Gastroesophageal sphincter (tissue), 3 donors: ENCODE measurements around the gene IQSEC1.

ENCODE experiments used
- EP300 ChIP-seq: sonication (generic); formaldehyde crosslinking; IDR thresholded peaks from one replicate; pipeline ENCODE4 v1.6.1; 2017; ENCODE audit warnings: antibody characterized with exemption, mild to moderate bottlenecking
- POLR2A ChIP-seq, 2 donors: fragments of 450-650 bp; IDR thresholded peaks; one replicate each; pipeline ENCODE4 v1.6.1; 2017; ENCODE audit warnings: antibody characterized with exemption in 2 of 2, mild to moderate bottlenecking in 2 of 2, moderate library complexity in 1 of 2
- TF ChIP-seq, protein P1 (sequence below), 4 experiments: fragments of 200-600 bp in 2 of 4; fragments of 450-650 bp in 2 of 4; sonication (generic) in 1 of 4; IDR thresholded peaks; one replicate each; pipeline ENCODE4 v1.5.1; 2017 to 2019; ENCODE audit warnings: antibody characterized with exemption in 4 of 4, mild to moderate bottlenecking in 2 of 4, moderate library complexity in 2 of 4

- TF ChIP-seq EP300: no peak
- TF ChIP-seq, protein P1, sequence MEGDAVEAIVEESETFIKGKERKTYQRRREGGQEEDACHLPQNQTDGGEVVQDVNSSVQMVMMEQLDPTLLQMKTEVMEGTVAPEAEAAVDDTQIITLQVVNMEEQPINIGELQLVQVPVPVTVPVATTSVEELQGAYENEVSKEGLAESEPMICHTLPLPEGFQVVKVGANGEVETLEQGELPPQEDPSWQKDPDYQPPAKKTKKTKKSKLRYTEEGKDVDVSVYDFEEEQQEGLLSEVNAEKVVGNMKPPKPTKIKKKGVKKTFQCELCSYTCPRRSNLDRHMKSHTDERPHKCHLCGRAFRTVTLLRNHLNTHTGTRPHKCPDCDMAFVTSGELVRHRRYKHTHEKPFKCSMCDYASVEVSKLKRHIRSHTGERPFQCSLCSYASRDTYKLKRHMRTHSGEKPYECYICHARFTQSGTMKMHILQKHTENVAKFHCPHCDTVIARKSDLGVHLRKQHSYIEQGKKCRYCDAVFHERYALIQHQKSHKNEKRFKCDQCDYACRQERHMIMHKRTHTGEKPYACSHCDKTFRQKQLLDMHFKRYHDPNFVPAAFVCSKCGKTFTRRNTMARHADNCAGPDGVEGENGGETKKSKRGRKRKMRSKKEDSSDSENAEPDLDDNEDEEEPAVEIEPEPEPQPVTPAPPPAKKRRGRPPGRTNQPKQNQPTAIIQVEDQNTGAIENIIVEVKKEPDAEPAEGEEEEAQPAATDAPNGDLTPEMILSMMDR (IDR thresholded peaks at IDR 0.05): no peak
- no peak for TF ChIP-seq POLR2A (IDR thresholded peaks at IDR 0.05)
Measured at GRCh38 chr3:13037458-13038117, 35.6 kb downstream of the IQSEC1 start.
